Right kidney (tissue), 1 donor: Measurements from ENCODE around the gene FOXJ1.

Experiments used
- DNase-seq: peaks from one replicate; pipeline ENCODE4 v3.0.0-alpha.2; 2016

FOXJ1 gene

DNA sequence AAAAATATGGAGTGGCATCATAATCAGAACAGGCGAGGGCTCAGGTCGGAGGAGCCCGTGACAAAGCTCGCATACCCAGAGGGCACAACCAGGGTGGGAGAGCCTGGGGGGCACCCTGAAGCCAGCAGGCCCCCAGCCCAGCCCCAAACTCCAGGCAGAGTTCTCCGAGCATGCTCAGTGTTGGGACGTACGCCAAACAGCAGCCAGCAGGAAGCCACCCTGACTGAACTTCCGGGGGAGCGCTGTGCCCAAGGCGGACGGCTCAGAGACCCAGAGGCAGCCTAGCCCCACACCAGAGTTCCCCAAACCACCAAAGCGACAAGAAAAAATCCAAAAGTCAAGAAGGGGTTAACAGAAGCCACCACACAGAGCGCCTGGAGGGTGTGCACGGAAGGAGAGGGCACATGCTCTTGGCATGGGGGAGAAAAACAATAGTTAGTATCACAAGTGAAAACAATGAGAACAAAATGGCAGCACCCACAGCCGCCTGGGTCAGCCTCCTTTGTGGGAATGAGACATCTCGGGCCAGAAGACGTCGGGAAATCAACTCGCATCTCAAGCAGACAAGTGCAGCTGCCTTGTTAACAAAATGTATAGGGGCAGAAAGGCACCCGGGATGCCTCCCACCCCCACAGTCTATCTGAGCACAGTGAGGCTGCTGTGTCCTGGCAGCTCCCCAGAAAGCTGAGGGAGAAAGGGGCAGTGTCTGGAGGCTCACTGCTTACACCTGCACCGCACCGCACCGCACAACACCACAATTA is 49.3 kb downstream of the FOXJ1 start:
- DNase-seq, result no peak

DNA sequence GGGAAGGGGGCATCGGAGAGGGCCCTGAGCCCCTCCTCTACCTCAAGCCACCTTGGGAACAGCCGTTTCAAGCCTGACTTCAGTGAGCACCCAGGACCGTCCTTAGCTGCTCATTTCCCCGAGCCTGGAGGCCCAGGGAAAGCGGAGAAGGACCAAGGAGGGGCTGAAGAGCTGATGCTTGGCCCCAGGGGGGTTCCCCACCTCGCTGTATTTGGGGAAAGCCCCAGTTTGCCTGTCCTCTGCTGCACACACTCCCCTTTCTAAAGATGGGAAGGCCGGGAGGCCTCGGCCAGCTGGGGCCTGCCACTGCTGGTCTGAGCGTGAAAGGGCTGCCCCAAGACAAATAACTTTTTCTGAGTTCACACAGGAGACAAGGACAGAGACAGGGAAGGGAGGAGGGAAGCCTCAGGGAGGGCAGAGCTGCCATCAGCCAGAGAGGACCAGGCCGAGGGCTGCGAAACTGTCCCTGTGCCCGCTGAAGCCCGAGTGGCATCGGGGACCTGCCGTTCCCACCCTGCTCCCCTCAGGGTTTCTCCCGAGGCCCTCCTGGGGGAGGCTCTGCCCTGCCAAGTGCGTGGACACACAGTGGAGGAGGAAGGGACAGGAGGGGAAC is 50.4 kb downstream of the FOXJ1 start:
- no peak for DNase-seq

DNA sequence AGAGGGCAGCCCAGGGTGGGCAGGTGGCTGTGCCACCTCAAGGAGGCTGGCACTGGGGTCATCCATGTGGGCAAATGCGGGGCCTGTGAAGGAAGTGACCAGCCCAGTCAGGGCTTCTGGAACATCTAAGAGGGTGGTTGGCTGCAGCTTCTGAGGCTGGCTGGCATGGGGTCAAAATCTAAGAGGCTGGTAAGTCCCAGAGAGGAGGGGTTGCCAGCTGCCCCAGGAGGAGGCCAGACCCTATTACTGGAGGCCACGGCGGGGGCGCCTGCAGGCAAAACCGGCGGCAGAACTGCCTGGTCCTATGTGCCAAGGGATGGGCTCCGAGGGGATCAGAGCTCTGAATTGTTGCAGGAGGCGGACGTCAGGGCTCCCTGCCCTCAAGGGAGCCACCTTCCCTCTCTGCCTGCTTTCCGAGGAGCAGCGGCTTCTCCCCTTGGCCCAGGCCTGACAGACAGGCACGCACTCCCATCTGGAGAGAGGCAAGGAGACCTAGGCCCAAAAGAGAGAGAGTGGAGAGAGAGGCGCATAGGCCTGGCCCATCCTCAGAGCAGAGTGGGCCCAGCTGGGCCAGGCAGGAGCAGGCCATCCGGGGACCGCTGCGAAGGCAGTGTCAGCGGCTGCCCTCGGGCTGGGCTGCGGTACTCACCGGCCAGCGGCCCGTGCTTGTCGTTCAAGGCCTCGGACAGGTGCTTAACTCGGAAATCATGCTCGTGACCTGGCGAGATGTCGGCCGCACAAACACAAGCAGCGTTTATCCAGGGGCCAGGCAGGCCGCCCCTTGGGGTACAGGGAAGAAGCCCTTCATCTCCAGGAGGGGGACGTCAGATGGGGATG is 51.1 kb downstream of the FOXJ1 start:
- no peak for DNase-seq

DNA sequence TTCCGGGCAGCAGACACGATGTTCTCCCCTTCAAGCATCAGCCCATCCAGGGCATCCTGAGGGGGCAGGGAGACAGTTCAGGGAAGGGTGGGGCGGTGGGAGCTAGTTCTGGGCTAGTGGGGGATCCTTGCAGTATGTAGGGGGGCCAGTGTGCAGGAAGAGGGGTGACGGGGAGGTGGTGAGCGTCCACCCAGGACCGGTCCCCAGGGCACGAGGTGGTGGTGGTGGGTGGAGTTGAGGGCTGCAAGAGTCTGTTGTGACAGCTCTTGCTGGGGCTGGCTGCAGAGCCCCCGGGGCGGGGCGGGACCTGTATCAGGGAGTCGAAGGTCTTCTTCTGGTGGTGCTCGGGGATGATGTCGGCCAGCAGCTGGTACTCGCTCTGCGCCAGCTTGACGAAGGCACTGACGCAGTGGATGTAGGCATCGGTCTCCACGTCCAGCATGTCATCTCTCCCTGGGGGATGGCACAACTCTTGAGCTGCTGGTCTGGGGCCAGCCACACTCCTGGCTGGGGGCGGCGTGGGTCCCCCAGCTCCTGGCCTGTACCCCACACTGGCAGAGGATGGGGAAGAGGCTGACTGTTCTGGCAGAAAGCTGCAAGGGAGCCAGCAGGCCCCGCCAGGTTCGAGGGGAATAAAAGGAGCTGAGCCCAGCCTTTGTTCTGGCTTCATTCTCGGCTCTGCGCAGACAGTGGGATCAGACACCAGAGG is 52.0 kb downstream of the FOXJ1 start:
- no peak for DNase-seq

DNA sequence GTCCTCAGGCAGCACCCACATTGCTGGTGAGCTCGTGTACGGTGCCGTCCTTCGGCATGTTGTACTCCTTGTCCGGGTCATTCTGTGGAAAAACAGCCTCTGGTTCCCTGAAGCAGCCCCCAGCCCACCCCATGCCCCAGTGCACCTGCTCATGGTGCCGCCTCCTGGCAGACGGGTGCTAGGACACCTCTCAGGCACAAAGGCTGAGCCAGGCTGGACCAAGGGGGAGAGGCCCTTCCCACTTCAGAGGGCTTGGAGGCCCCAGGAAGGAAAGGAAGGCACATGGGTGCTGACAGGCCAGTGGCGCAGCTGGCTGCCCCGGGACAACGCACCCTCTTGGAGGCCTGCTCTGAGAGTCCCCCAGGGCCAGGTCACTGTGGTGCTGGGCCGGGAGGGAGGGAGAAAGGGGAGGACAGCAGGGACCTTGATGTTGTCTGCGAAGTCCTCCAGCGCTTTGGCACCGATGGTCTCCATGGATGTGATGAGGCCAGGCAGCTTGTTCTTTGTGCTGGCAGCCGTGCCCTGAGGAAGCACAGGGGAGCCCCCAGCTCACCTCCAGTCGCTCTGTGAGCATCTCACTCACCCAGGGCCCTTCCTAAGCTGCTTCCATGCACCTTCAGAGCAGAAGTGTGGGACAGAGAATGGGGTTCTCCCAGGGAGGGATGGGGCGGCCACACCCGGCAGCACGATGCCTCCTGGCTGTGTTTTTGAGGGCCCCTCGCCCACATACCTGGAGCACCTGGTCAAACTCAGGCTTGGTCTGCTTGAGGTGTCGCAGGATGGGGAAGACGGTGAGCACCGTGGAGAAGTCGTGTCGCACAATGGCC is 52.8 kb downstream of the FOXJ1 start:
- DNase-seq, result no peak

DNA sequence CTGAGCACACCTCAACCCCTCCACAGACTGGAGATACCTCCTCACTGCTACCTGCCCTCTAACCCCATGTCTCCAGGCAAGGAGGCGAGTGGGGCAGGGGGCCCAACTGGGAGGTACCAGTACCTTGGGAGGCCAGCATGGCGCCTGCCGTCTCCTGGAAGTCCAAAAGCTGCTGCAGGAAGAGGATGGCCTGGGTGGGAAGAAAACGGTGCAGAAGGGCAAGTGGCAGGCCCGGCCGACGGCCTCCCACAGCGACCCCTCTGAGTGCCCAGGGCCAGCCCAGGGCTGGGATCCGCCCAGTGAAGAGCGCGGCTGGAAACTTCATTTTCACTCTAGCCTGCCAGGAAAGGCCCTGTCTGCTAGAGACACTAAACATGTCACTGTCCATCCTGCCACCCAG is 53.5 kb downstream of the FOXJ1 start:
- DNase-seq, result no peak

DNA sequence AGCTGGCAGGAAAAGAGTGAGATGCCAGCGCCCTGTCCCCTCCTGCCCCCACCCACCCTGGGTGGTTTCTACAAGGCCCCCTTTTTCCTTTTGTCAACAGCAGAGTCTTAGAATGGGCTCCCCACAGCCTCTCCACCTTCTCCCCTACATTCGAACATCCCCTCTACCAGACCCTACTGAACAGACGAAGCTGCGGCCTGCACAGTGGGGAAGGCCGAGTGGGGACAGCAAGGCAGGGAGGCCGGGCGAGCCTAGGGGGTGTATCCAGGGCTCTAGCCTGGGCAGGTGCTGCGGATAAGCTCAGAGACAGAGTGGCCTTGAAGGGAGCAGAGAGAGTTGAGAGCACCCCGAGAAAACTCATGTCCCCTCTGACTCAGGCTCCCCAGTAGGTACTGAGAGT is 54.7 kb downstream of the FOXJ1 start:
- DNase-seq, result no peak
